GM12874 (cell line): ENCODE measurements around the gene PAIP2B.

Source experiments
- CTCF ChIP-seq: IDR thresholded peaks from 2 replicates; pipeline ENCODE4 v1.5.1; 2011; ENCODE audit warnings: low read depth, mild to moderate bottlenecking, control low read depth, low read length, moderate library complexity; ENCODE audit not compliant: insufficient read depth

The PAIP2B gene

GRCh38 chr2:71216501-71216900 lies 10.4 kb downstream of the PAIP2B start:
- TF ChIP-seq CTCF = no peak

GRCh38 chr2:71215447-71215846 lies 11.5 kb downstream of the PAIP2B start:
- no peak for TF ChIP-seq CTCF

- no peak for TF ChIP-seq CTCF
Measured at GRCh38 chr2:71212336-71212735, 14.6 kb downstream of the PAIP2B start.

- no peak for TF ChIP-seq CTCF
Measured at GRCh38 chr2:71210292-71210691, 16.6 kb downstream of the PAIP2B start.

- TF ChIP-seq CTCF = no peak
Measured at GRCh38 chr2:71208756-71209155, 18.1 kb downstream of the PAIP2B start.

GRCh38 chr2:71207601-71208000 lies 19.3 kb downstream of the PAIP2B start:
- TF ChIP-seq CTCF = no peak

GRCh38 chr2:71206271-71206670 lies 20.6 kb downstream of the PAIP2B start:
- no peak for TF ChIP-seq CTCF

- TF ChIP-seq CTCF = no peak
Measured at GRCh38 chr2:71191570-71191943, 35.3 kb downstream of the PAIP2B start.
